H9 (cell line): Measurements from ENCODE around the gene ENOPH1. TPM values are rescaled to one million over a fixed set of nuclear protein-coding genes. Genes with fewer than 3 reads are reported as not detected.

Source experiments
- DNase-seq: peaks from one replicate; pipeline ENCODE4 v3.0.0-alpha.2; 2017
- H2AFZ ChIP-seq: one replicate; pipeline ENCODE4 v1.6.1; 2013; ENCODE audit warnings: mild to moderate bottlenecking, low read length, control low read depth, moderate library complexity
- H2AK5ac ChIP-seq: 2 replicates; pipeline ENCODE4 v1.6.1; 2013; ENCODE audit warnings: low read length, control low read depth, mixed read lengths; ENCODE audit not compliant: insufficient read length
- H2BK120ac ChIP-seq: one replicate; pipeline ENCODE4 v1.6.1; 2013; ENCODE audit warnings: low read depth, mild to moderate bottlenecking, low read length, control low read depth, inconsistent platforms; ENCODE audit not compliant: poor library complexity, severe bottlenecking
- H2BK12ac ChIP-seq: 2 replicates; pipeline ENCODE4 v1.6.1; 2013; ENCODE audit warnings: low read length, control low read depth, mixed read lengths, low read depth; ENCODE audit not compliant: insufficient read length
- H2BK15ac ChIP-seq: 2 replicates; pipeline ENCODE4 v1.6.1; 2013; ENCODE audit warnings: low read depth, low read length, control low read depth
- H2BK20ac ChIP-seq: one replicate; pipeline ENCODE4 v1.6.1; 2013; ENCODE audit warnings: low read depth, mild to moderate bottlenecking, low read length, control low read depth, inconsistent platforms; ENCODE audit not compliant: poor library complexity, severe bottlenecking
- H2BK5ac ChIP-seq: 2 replicates; pipeline ENCODE4 v1.6.1; 2013; ENCODE audit warnings: low read length, control low read depth, mixed read lengths; ENCODE audit not compliant: insufficient read length
- H3K14ac ChIP-seq: 2 replicates; pipeline ENCODE4 v1.6.1; 2013; ENCODE audit warnings: low read length, control low read depth; ENCODE audit not compliant: insufficient read depth
- H3K18ac ChIP-seq: 2 replicates; pipeline ENCODE4 v1.6.1; 2013; ENCODE audit warnings: low read depth, mild to moderate bottlenecking, mixed read lengths, low read length, control low read depth; ENCODE audit not compliant: insufficient read length
- H3K23ac ChIP-seq: 2 replicates; pipeline ENCODE4 v1.6.1; 2013; ENCODE audit warnings: low read length, control low read depth, mixed read lengths, low read depth; ENCODE audit not compliant: insufficient read length
- H3K23me2 ChIP-seq: 2 replicates; pipeline ENCODE4 v1.6.1; 2013; ENCODE audit warnings: low read depth, mild to moderate bottlenecking, mixed read lengths, low read length, control low read depth; ENCODE audit not compliant: insufficient read length, poor library complexity, severe bottlenecking
- H3K27ac ChIP-seq: 2 replicates; pipeline ENCODE4 v1.5.1; 2013; ENCODE audit warnings: low read length, control low read depth, mixed read lengths, low read depth; ENCODE audit not compliant: insufficient read length
- H3K27me3 ChIP-seq: 2 replicates; pipeline ENCODE4 v1.6.1; 2013; ENCODE audit warnings: low read length, control low read depth, inconsistent platforms; ENCODE audit not compliant: insufficient read depth
- H3K4ac ChIP-seq: 2 replicates; pipeline ENCODE4 v1.6.1; 2013; ENCODE audit warnings: low read depth, mild to moderate bottlenecking, control low read depth, inconsistent platforms, low read length, moderate library complexity
- H3K4me1 ChIP-seq: 2 replicates; pipeline ENCODE4 v1.6.1; 2013; ENCODE audit warnings: low read length, control low read depth, inconsistent platforms; ENCODE audit not compliant: insufficient read depth
- H3K4me2 ChIP-seq: 2 replicates; pipeline ENCODE4 v1.6.1; 2013; ENCODE audit warnings: low read length, control low read depth, mixed read lengths; ENCODE audit not compliant: insufficient read length, insufficient read depth
- H3K56ac ChIP-seq: 2 replicates; pipeline ENCODE4 v1.6.1; 2013; ENCODE audit warnings: low read depth, mild to moderate bottlenecking, mixed read lengths, low read length, control low read depth; ENCODE audit not compliant: insufficient read length
- H3K79me1 ChIP-seq: 2 replicates; pipeline ENCODE4 v1.6.1; 2013; ENCODE audit warnings: low read depth, mild to moderate bottlenecking, moderate library complexity, low read length, control low read depth, inconsistent platforms; ENCODE audit not compliant: insufficient read depth, poor library complexity, severe bottlenecking
- H3K79me2 ChIP-seq: 2 replicates; pipeline ENCODE4 v1.6.1; 2013; ENCODE audit warnings: low read length, control low read depth, inconsistent platforms; ENCODE audit not compliant: insufficient read depth
- H3K9ac ChIP-seq: 2 replicates; pipeline ENCODE4 v1.6.1; 2013; ENCODE audit warnings: low read length, control low read depth, mixed read lengths; ENCODE audit not compliant: insufficient read length; ENCODE audit errors: extremely low read depth
- H3K9me3 ChIP-seq: one replicate; pipeline ENCODE4 v1.6.1; 2013; ENCODE audit warnings: low read depth, low read length, inconsistent platforms; ENCODE audit not compliant: control insufficient read depth
- H3T11ph ChIP-seq: one replicate; pipeline ENCODE4 v1.6.1; 2013; ENCODE audit warnings: mild to moderate bottlenecking, low read length, control low read depth, inconsistent platforms
- H4K20me1 ChIP-seq: one replicate; pipeline ENCODE4 v1.6.1; 2013; ENCODE audit not compliant: control insufficient read depth, insufficient read length, insufficient read depth
- H4K5ac ChIP-seq: 2 replicates; pipeline ENCODE4 v1.6.1; 2013; ENCODE audit warnings: low read depth, mild to moderate bottlenecking, mixed read lengths, low read length, control low read depth; ENCODE audit not compliant: insufficient read length
- H4K8ac ChIP-seq: replicated peaks from 2 replicates; pipeline ENCODE4 v1.6.1; 2013; ENCODE audit warnings: low read length, control low read depth, mixed read lengths, low read depth; ENCODE audit not compliant: insufficient read length
- H4K91ac ChIP-seq: 2 replicates; pipeline ENCODE4 v1.6.1; 2013; ENCODE audit warnings: low read depth, mild to moderate bottlenecking, moderate library complexity, mixed read lengths, low read length, control low read depth; ENCODE audit not compliant: insufficient read length
- H3K27ac Mint-ChIP-seq, 3 experiments: 2 replicates in 2 of 3; 3 replicates in 1 of 3; pipeline ENCODE4 v1.8.0; 2020 to 2021; ENCODE audit warnings: mixed read lengths in 3 of 3, mild to moderate bottlenecking in 1 of 3, moderate library complexity in 1 of 3
- H3K27me3 Mint-ChIP-seq: 2 replicates; pipeline ENCODE4 v1.8.0; 2021; ENCODE audit warnings: low read depth, mild to moderate bottlenecking, moderate library complexity, mixed read lengths
- H3K36me3 Mint-ChIP-seq, 3 experiments: 2 replicates in 2 of 3; 3 replicates in 1 of 3; pipeline ENCODE4 v1.8.0; 2020 to 2021; ENCODE audit warnings: low read depth in 3 of 3, mixed read lengths in 3 of 3; ENCODE audit not compliant: insufficient read depth in 1 of 3
- H3K4me1 Mint-ChIP-seq, 2 experiments: 2 replicates each; pipeline ENCODE4 v1.8.0; 2020; ENCODE audit warnings: mixed read lengths in 2 of 2
- H3K4me3 Mint-ChIP-seq, 2 experiments: 2 replicates in 1 of 2; 3 replicates in 1 of 2; pipeline ENCODE4 v1.8.0; 2020 to 2021; ENCODE audit warnings: mild to moderate bottlenecking in 2 of 2, mixed read lengths in 2 of 2, moderate library complexity in 1 of 2
- H3K9me3 Mint-ChIP-seq, 2 experiments: 2 replicates in 1 of 2; 3 replicates in 1 of 2; pipeline ENCODE4 v1.8.0; 2020; ENCODE audit warnings: mild to moderate bottlenecking in 2 of 2, mixed read lengths in 2 of 2, moderate library complexity in 1 of 2
- WGBS: extraction: QIAGEN DNeasy Blood & Tissue Kit; methylation state at CpG from one replicate; pipeline ENCODE4 v1.1.7; 2013; ENCODE audit warnings: missing lambda C conversion rate, low lambda C conversion rate, mixed read lengths; ENCODE audit not compliant: insufficient read length; ENCODE audit errors: extremely low coverage; 5-methylcytosine and 5-hydroxymethylcytosine counted together
- total RNA-seq: library from RNA; stranded (reverse); gene quantifications from 2 replicates; pipeline ENCODE4 v1.2.1, GENCODE V29; 2021
- TF ChIP-seq, protein P1 (sequence below): fragments of 200-600 bp; sonication (generic); conservative IDR thresholded peaks from 3 replicates; pipeline ENCODE4 v1.8.0; 2021; ENCODE audit warnings: antibody characterized with exemption, mild to moderate bottlenecking

The ENOPH1 gene
- total RNA-seq, 1 experiment from 2014 or later, result 62.4 TPM

DNA sequence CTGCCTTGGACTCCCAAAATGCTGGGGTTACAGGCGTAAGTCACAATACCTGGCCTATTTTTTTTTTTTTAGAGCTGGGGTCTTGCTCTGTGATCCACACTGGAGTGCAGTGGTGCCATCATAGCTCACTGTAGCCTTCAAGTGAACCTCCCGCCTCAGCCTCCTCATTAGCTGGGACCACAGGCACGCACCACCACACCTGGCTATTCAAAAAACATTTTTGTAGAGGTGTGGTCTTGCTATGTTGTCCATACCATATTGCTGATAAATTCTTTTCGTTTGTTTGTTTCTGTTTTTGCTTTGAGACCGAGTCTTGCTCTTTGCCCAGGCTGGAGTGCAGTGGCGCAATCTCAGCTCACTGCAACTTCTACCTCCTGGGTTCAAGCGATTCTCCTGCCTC, 21.6 kb downstream of the ENOPH1 start:
- Histone ChIP-seq H4K20me1 (no peaks in the 10 kb centered on the region), H2BK20ac (no peak overlapping the region), H4K91ac (no peak overlapping the region), H2BK15ac (no peak overlapping the region), H3K4ac (no peak overlapping the region), H2BK5ac (no peak overlapping the region), H2AFZ (no peak overlapping the region), H3K23ac (no peak overlapping the region), H2AK5ac (no peak overlapping the region), H3K18ac (no peak overlapping the region), H3K9ac (no peak overlapping the region), H3K9me3 (no peaks in the 10 kb centered on the region), H3K4me2 (no peak overlapping the region), H3K4me1 (no peaks in the 10 kb centered on the region), H3K79me2 (peaks cover 7% of the 10 kb centered on the region), H2BK12ac (no peak overlapping the region), H3K27me3 (no peaks in the 10 kb centered on the region), H4K5ac (no peak overlapping the region), H3K56ac (no peak overlapping the region), H4K8ac (no peak overlapping the region), H3K23me2 (no peaks in the 10 kb centered on the region), H3K14ac (no peak overlapping the region), H3K79me1 (no peaks in the 10 kb centered on the region), H2BK120ac (no peak overlapping the region), H3T11ph (no peak overlapping the region), H3K27ac (no peak overlapping the region)
- Mint-ChIP-seq H3K36me3 (peaks cover 58 to 84% (median 82%) of the 10 kb centered on the region in 3 experiments), H3K4me3 (no peak overlapping the region), H3K27me3 (no peaks in the 10 kb centered on the region), H3K27ac (no peak overlapping the region), H3K4me1 (peaks cover 7 to 8% of the 10 kb centered on the region in 2 experiments), H3K9me3 (no peaks in the 10 kb centered on the region)
- DNase-seq, result no peak
- TF ChIP-seq, protein P1, sequence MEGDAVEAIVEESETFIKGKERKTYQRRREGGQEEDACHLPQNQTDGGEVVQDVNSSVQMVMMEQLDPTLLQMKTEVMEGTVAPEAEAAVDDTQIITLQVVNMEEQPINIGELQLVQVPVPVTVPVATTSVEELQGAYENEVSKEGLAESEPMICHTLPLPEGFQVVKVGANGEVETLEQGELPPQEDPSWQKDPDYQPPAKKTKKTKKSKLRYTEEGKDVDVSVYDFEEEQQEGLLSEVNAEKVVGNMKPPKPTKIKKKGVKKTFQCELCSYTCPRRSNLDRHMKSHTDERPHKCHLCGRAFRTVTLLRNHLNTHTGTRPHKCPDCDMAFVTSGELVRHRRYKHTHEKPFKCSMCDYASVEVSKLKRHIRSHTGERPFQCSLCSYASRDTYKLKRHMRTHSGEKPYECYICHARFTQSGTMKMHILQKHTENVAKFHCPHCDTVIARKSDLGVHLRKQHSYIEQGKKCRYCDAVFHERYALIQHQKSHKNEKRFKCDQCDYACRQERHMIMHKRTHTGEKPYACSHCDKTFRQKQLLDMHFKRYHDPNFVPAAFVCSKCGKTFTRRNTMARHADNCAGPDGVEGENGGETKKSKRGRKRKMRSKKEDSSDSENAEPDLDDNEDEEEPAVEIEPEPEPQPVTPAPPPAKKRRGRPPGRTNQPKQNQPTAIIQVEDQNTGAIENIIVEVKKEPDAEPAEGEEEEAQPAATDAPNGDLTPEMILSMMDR, result no peak
- no CpG with 5 or more reads among the region's 7 CpGs for WGBS
